ENCODE results near the gene IL34.

IL34 gene

DNA sequence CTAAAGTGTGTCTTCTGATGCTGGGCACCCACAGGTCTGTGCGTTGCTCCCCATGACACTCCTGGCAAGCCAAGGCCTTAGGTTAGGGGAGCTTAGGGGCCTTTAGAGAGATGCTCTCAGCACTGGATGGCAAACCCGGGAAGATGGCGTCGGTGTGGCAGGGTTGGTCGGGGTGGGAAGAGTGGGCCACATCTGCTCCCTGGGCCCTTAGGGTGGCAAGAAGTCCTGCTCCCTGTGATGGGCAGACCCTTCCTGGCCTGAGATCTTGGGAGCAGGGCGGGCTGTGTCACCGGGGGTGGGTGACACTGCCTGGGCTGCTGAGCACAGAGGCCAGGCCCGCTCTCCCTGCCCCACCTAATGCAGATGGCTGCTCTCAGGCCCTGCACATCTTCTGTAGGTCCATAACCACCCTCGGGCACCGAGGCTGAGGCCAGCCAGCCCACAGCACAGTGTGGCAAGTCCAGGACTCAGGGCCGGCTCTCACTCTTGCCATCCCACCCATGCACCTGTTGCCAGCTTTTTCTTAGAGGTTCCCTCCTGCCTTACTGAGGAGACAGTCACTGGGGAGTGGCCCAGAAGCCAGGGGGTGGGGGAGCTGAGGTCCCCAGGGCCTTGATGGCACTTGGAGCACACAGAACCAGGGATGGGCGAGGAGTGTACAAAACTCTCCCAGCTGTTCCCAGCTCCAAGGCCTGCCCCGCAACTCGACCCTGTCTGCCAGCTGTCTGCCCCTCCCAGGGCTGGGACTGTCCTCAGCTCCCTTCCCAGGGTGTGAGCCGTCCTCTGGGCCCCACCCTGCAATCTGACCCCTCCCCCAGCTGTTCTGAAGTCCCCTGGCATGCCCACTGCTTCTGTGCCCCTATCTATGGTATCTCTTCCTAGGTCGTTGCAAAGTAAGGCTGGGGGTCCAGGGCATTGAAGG lies 43.9 kb downstream of the IL34 start:
- DNase-seq, result no peak

DNA sequence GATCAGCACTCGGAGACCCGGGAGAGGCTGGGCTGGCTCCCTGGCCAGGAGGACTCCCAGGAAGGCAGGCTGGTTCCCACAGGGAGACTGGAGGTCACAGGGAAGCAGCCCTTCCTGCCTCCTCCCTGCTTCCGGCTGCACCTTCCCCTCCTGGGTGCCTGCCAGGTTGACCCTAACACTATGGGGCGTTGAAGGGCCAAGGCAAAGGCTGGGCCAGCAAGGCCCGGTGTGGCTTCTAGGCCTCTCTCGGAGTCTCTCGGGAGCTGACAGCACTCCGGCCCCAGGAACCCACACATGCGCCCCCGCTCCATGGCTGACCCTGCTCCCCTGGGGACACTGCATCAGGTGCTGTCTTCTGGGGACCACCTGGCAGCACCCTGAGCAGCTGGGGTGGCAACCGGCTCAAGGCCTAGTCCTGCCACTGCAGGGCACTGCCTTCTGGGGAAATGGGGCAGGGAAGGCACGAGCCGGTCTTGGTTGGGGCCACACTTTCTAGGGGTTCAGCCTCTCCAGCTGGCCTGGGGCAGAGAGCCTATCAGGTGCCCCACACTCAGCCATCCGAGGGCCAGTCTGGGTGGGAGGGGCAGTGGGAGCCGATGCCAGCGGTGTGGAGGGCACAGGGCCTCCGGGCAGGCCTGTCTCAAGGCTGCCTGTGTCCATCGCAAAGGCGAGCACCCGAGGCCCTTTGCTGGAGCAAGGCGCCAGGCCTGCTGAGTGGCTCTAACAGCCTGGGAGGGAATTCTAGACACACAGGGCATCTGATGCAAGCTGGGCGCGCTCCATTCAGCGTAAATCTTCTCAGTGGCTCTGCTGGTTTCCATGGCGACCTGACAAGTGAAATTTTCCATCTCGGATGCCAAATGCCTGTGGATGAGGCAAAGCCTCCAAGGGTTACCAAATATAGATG lies 45.1 kb downstream of the IL34 start:
- DNase-seq, result no peak

- no peak for DNase-seq
These were observed 45.9 kb downstream of the IL34 start for GRCh38 chr16:70692130-70692872.

DNA sequence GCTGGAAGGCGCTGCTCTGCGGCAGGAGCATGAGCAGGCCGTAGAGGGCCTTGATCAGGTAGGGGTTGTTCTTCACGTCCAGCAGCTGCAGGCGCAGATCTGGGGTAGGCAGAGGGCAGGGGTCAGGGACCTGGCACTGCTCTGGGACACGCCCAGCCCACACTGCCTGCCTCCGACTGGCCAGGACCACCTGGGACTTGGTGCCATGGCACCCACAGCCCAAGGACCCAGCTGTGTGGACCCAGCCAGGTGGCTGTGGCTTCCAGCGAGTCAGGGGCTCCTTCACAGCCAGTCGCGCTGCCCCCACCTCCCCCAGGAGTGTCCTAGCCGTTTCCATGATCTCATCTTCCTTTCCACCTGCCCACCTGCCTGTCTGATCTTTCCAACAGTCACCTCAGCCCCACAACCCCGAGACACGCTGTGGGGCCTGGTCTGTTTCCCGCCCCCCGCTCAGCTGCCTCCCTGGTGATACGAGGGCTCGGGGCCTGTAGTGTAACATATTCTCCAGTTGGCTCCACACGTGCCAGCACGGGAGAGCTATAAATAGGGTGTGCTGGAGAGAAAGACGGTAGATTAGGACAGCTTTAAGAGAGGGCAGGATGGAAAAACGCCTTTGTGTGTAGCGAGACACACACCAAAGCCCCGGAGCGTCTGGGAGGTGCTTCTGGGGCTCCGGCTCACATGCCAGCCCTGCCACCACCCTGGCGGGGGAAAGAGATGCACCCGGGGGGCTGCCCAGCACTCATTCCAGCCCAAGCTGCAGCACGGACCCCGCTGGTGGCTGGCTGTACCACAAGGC lies 46.7 kb downstream of the IL34 start:
- peak; percentile 32 for DNase-seq

GRCh38 chr16:70694088-70694867 lies 47.9 kb downstream of the IL34 start:
- DNase-seq, result no peak

- DNase-seq, result no peak
These were observed 48.5 kb downstream of the IL34 start for GRCh38 chr16:70694868-70695218.

- peak; percentile 84 for DNase-seq
These were observed 49.1 kb downstream of the IL34 start for GRCh38 chr16:70695331-70696070.

- no peak for DNase-seq
These were observed 50.0 kb downstream of the IL34 start for GRCh38 chr16:70696355-70696754.

DNA sequence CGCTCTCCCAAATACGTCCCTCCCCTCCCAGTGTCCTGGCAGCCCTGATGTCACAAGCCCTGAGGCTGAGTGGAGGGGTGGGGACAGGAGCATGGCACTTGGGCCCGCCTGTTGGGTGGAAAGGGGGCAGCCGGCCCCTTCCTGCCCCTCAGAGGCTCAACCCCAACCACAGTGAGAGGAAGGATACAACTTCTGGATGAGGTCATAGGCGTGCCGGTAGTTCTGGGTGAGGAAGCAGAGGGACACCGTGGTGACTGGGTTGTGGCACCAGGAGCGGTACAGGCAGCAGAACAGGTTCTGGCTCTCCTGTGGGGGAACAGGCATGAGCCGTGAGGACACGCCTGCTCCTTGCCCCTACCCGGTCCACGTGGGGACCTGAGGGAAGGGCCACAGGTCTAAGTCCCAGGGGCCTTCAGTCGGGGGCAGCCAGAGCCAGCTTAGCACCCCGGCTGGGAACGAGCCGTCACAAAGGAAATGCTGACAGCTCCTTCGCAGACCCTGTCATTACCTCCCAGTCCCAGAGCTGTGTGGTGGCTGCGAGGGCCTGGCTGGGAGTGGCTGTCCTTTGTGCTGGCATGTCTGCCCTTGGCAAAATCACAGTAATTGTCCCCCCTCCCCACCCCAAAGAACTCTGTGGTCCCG lies 50.7 kb downstream of the IL34 start:
- DNase-seq, result no peak

- DNase-seq, result no peak
These were observed 51.3 kb downstream of the IL34 start for GRCh38 chr16:70697594-70698170.

- no peak for DNase-seq
These were observed 52.5 kb downstream of the IL34 start for GRCh38 chr16:70698901-70699300.

DNA sequence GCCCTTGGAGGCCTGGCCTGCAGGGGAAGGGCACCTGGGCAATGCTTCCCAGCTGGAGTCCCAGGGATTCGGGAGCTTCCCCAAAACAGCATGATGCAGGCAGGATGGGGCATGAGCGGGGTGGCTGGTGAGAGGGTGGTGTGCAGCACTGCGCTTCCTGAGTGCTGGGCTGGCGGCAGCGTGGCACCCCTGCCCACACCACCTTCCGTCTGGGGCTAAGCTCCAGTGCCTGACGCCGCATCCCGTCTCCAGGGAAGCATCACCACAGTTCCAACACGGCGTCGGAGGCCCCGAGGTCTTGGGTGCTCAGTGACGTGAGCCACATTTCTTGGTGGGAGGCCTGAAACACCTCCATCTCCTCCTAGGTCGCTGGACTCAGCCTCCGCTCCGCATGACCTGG lies 53.3 kb downstream of the IL34 start:
- DNase-seq, result no peak

DNA sequence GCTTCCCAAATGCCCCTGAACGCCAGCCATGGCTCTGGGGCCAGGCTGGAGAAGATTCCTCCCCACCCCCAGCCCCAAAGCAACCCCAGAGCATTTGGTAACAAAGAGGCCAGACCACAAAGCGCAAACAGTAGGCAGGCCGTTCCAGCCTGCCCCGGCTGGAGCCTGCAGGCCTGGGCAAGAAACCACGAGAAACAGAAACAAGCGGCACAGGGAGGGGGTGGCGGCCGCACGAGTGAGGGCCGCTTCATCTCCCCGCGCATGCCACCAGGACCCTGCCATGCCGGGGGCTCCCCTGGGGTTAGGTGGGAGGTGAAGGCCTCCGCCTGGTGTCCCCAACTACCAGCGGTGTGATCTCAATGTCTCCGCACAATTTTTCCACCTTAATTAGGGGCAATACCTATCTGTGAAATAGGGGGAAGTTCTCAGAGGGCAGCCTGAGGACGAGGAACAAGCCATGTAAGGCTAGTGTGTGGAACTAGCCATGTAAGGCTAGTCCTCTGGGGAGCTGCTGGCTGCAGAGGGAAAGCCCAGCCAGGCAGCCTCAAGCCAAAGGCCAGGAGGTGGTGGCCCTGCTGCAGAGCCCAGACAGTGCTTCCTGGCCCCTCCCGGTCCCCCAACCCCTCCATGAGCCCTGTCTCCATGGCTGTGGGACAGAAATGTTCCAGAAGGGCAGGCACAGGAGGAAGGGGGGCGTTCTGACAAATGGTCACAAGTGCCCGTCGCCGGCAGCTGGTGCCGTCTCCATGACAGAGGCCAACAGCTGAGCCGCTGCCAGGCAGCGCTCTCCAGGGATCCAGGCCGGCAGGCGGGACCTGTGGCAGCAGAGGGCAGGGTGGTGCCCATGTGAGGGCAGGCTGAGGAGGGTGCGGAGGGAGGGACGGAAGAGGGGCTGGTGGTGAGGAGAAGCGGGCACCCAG lies 54.0 kb downstream of the IL34 start:
- peak; percentile 28 for DNase-seq

- DNase-seq, result no peak
These were observed 54.7 kb downstream of the IL34 start for GRCh38 chr16:70701036-70701435.

DNA sequence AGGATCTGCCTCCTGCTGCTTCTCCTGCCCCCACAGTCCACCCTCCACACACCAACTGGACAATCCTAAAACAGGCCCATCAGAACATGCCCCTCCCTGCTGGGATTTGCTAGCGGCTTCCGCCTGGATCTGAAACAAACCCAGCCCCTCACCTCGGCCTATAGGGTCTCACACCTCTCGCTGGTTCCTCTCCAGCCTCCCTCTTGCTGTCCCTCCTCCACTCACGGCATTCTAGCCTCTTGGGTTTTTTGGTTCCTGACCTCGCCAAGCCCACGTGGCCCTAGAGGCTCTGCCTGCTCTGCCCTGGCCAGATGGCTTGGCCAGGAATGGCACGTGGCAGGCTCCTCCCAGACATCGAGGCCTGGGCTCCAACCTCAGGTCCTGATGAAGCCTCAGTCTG lies 55.2 kb downstream of the IL34 start:
- no peak for DNase-seq

DNA sequence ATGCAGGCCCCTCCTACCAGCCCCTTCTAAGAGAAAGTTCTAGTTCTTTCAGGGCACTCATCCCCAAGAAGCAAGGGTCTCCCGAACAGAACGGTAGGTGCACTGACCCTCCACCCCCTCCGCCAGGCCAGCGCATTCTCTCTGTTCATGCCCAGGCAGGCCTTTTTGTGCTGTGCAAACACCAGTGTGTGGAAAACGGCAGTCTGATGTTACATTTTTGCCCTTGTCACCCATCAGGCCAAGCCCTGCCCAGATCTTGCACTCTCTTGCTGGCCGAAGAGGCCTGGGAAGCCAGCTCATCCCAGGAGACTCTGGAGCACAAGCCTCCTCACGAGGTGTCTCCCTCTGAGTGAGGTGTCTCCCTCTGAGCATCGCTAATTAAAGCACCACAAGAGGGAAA lies 55.6 kb downstream of the IL34 start:
- DNase-seq, result no peak

- no peak for DNase-seq
These were observed 56.3 kb downstream of the IL34 start for GRCh38 chr16:70702624-70703023.

DNA sequence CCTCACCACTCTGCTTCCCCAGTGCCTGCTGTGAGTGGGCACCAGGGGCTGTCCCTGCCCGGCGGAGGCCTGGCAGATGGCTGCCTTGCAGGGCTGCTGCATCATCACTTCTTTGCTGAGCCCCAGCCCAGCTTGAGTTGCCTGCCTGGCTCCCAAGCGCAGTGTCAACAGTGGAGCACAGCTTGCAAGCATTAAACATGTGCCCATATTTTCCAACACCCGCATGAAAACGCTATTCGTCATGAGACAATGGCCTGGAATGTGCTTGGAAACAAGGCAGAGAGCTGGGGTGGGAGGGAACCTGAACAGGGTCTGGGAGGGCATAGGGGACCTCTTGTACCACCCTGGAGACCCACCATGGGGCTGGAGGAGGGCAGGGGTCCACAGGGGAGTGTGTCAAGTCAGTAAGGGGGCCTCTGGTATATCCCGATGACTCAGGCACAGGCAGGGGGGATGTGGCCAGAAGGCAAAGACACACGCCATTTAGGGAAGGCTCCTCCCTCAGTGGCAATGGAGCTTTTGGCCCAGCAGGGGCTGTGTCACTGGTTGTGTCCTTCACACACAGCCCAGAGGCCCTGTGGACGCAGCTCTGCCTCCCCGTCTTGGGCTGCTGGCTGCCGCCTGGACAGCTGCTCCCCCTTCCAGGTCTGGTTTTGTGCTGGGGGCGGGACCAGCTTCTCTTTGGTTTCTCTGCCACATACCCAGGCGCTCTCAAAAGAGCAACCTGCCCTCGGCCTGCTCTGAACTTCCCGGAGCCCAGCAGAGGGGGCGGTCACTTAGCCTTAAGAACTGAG lies 56.9 kb downstream of the IL34 start:
- no peak for DNase-seq

Measured in NCI-H2107 (cell line).